ENCODE results near the gene PIAS4.

PIAS4 gene

DNA sequence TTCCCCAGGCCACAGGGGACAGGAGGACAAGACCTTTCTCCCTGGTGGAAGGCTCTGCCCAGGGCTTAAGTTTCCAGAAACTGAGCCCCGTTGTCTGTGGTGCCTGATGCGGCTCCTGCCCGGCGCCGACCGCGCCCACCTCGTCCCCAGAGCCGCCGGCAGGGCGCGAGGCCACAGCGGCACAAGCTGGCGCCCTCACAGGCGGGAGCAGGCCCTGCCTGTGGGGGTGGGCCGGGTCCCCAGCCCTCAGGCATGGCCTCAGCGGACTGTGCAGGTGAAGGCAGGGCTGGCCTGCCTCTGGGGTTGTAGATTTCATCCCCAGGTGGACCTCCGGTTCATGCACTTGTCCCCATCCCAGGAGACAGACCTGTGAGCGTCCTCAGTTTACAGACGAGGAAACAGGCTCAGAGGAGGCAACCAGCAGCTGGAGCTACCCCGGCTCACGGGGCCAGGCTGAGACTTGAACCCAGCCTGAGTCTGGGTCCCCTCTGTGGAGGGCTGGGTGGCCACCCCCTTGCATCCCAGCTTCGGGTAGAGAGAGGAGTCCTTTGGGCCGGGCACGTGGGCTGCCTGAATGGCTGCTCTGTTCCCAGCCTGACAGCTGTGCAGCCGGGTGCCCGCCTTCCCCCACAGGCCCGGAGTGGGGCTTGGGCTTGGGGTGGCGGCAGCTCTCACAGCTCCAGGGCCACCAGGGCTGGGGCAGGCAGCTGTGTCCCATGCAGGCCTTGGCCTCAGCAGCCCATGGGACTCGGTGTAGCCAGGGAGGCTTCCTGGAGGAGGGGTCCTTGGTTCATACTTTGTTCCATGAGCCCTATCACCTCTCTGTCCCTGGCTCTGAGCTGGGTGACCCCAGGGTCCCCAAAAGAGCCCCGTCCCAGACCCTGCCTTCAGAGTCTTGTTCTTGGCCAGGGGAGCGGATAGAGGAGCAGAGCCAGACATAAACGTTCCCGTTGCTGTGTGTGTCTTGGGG is 26.8 kb downstream of the PIAS4 start:
- H3K9me3 ChIP-seq (ENCODE audit: control extremely low read depth in 1 of 5, control insufficient read depth in 4 of 5, insufficient read depth in 2 of 5, low read depth in 1 of 5, low read length in 4 of 5) = no peaks in the 10 kb centered on the region
- no peaks in the 10 kb centered on the region for H3K27me3 ChIP-seq (replicated peaks in 2 of 5; ENCODE audit: control insufficient read depth in 4 of 5, insufficient read depth in 5 of 5, low read length in 4 of 5)
- DNase-seq = no peak
- WGBS (ENCODE audit: insufficient coverage) = 98% methylated on average over 31 of the region's 34 CpGs
- no peak overlapping the region for H3K27ac ChIP-seq (ENCODE audit: insufficient read depth in 1 of 2, low read depth in 1 of 2, low read length in 2 of 2, poor library complexity in 1 of 2, severe bottlenecking in 2 of 2)
- peaks cover 9 to 73% (median 47%) of the 10 kb centered on the region in 4 experiments for H3K36me3 ChIP-seq (ENCODE audit: control insufficient read depth in 4 of 4, insufficient read depth in 4 of 4, low read length in 3 of 4)
- no peak overlapping the region for H3K4me3 ChIP-seq (ENCODE audit: control insufficient read depth in 1 of 7, extremely low read depth in 1 of 7, insufficient read depth in 4 of 7, low read depth in 2 of 7, low read length in 6 of 7)
- POLR2A ChIA-PET = interaction anchor here (0.7 kb wide), 1 partner anchor 16 kb away, joined by 3 read pairs; no protein-coding TSS in a partner anchor
- no peaks in the 10 kb centered on the region for H3K4me1 ChIP-seq (ENCODE audit: control extremely low read depth in 1 of 4, control insufficient read depth in 4 of 4, insufficient read depth in 4 of 4, low read length in 3 of 4)
- CTCF ChIA-PET = no interaction called here

DNA sequence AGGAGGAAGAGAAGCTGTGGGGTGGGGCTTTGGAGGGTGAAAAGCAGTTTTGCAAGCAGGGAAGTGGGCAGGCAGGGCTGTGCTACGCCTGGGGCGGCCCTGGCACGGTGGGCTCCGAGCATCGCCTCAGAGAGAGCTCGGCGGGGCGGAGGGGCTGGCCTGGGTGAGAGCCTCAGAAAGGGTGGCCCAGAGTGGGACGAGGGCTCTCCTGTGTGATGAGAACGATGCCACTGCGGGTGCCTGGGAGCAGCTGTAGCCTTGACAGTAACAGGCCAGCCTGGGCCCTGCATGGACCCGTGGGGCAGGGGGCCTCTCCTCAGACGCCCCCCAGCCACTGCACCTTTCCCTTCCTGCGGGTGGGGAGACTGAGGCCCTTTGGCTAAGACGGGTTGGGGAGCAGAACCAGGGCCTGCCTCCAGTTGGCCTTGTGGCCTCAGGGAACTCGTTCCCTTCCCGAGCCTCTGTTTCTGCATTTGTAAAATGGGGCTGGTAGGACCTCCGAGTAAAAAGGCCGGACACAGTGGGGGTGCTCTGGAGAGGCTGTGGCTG is 27.6 kb downstream of the PIAS4 start:
- 98% methylated on average over 18 of the region's 19 CpGs for WGBS (ENCODE audit: insufficient coverage)
- ChIA-PET POLR2A (interaction anchor here (0.7 kb wide), 1 partner anchor 16 kb away, joined by 3 read pairs; no protein-coding TSS in a partner anchor), CTCF (no interaction called here)
- no peaks in the 10 kb centered on the region for H3K4me1 ChIP-seq (ENCODE audit: control extremely low read depth in 1 of 4, control insufficient read depth in 4 of 4, insufficient read depth in 4 of 4, low read length in 3 of 4)
- no peaks in the 10 kb centered on the region for H3K27me3 ChIP-seq (replicated peaks in 2 of 5; ENCODE audit: control insufficient read depth in 4 of 5, insufficient read depth in 5 of 5, low read length in 4 of 5)
- no peak overlapping the region for H3K27ac ChIP-seq (ENCODE audit: insufficient read depth in 1 of 2, low read depth in 1 of 2, low read length in 2 of 2, poor library complexity in 1 of 2, severe bottlenecking in 2 of 2)
- no peak for DNase-seq
- H3K4me3 ChIP-seq (ENCODE audit: control insufficient read depth in 1 of 7, extremely low read depth in 1 of 7, insufficient read depth in 4 of 7, low read depth in 2 of 7, low read length in 6 of 7) = no peak overlapping the region
- peaks cover 9 to 71% (median 47%) of the 10 kb centered on the region in 4 experiments for H3K36me3 ChIP-seq (ENCODE audit: control insufficient read depth in 4 of 4, insufficient read depth in 4 of 4, low read length in 3 of 4)
- no peaks in the 10 kb centered on the region for H3K9me3 ChIP-seq (ENCODE audit: control extremely low read depth in 1 of 5, control insufficient read depth in 4 of 5, insufficient read depth in 2 of 5, low read depth in 1 of 5, low read length in 4 of 5)

DNA sequence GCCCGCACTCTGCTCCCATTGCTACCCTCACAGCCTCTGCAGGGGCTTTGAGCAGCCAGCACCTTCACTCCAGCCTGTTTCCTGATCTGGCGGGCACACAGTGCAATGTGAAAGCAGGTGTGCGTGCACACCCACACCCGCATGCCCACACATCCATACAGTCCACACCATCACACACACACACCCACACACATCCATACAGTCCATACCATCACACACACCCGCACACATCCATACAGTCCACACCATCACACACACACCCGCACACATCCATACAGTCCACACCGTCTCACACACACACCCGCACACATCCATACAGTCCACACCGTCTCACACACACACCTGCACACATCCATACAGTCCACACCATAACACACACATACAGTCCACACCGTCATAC is 28.0 kb downstream of the PIAS4 start:
- Histone ChIP-seq H3K27ac (ENCODE audit: insufficient read depth in 1 of 2, low read depth in 1 of 2, low read length in 2 of 2, poor library complexity in 1 of 2, severe bottlenecking in 2 of 2) (no peak overlapping the region), H3K36me3 (ENCODE audit: control insufficient read depth in 4 of 4, insufficient read depth in 4 of 4, low read length in 3 of 4) (peaks cover 9 to 73% (median 47%) of the 10 kb centered on the region in 4 experiments), H3K4me1 (ENCODE audit: control extremely low read depth in 1 of 4, control insufficient read depth in 4 of 4, insufficient read depth in 4 of 4, low read length in 3 of 4) (no peaks in the 10 kb centered on the region), H3K27me3 (replicated peaks in 2 of 5; ENCODE audit: control insufficient read depth in 4 of 5, insufficient read depth in 5 of 5, low read length in 4 of 5) (no peaks in the 10 kb centered on the region), H3K9me3 (ENCODE audit: control extremely low read depth in 1 of 5, control insufficient read depth in 4 of 5, insufficient read depth in 2 of 5, low read depth in 1 of 5, low read length in 4 of 5) (no peaks in the 10 kb centered on the region), H3K4me3 (ENCODE audit: control insufficient read depth in 1 of 7, extremely low read depth in 1 of 7, insufficient read depth in 4 of 7, low read depth in 2 of 7, low read length in 6 of 7) (no peak overlapping the region)
- POLR2A ChIA-PET = no interaction called here
- 78% methylated on average over 4 of the region's 10 CpGs for WGBS (ENCODE audit: insufficient coverage)
- DNase-seq = no peak
- CTCF ChIA-PET = no interaction called here

DNA sequence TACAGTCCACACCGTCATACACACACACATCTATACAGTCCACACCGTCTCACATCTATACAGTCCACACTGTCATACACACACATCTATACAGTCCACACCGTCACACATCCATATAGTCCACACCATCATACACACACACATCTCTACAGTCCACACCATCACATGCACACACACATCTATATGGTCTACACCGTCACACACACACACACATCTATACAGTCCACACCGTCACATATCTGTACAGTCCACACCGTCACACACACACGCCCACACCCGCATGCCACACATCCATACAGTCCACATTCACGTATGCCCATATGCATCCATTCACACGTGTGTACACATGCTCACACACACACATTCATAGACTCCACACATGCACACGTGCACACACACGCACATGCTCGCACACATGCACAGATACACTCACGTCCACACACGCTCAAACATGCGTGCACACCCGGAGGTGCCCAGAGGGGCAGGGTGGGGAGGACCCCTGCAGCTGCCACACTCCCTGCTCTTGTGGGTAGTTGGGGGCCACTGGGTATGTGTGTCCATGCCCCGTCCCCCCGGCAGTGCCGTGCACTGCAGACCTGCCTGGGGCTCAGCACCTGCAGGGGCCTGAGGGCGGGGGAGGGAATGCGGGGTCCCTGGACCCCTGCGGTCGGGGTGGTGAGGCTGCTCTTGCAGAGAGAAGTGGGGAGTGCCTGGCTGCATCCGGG is 29.2 kb downstream of the PIAS4 start:
- H3K27ac ChIP-seq (ENCODE audit: insufficient read depth in 1 of 2, low read depth in 1 of 2, low read length in 2 of 2, poor library complexity in 1 of 2, severe bottlenecking in 2 of 2) = no peak overlapping the region
- ChIA-PET CTCF (interaction anchor here (0.6 kb wide), 1 partner anchor 11 kb away, joined by 3 read pairs; no protein-coding TSS in a partner anchor), POLR2A (no interaction called here)
- H3K4me1 ChIP-seq (ENCODE audit: control extremely low read depth in 1 of 4, control insufficient read depth in 4 of 4, insufficient read depth in 4 of 4, low read length in 3 of 4) = no peaks in the 10 kb centered on the region
- H3K4me3 ChIP-seq (ENCODE audit: control insufficient read depth in 1 of 7, extremely low read depth in 1 of 7, insufficient read depth in 4 of 7, low read depth in 2 of 7, low read length in 6 of 7) = no peak overlapping the region
- no peak for DNase-seq
- peaks cover 9 to 71% (median 42%) of the 10 kb centered on the region in 4 experiments for H3K36me3 ChIP-seq (ENCODE audit: control insufficient read depth in 4 of 4, insufficient read depth in 4 of 4, low read length in 3 of 4)
- 97% methylated on average over 21 of the region's 25 CpGs for WGBS (ENCODE audit: insufficient coverage)
- H3K27me3 ChIP-seq (replicated peaks in 2 of 5; ENCODE audit: control insufficient read depth in 4 of 5, insufficient read depth in 5 of 5, low read length in 4 of 5) = no peaks in the 10 kb centered on the region
- H3K9me3 ChIP-seq (ENCODE audit: control extremely low read depth in 1 of 5, control insufficient read depth in 4 of 5, insufficient read depth in 2 of 5, low read depth in 1 of 5, low read length in 4 of 5) = no peaks in the 10 kb centered on the region

DNA sequence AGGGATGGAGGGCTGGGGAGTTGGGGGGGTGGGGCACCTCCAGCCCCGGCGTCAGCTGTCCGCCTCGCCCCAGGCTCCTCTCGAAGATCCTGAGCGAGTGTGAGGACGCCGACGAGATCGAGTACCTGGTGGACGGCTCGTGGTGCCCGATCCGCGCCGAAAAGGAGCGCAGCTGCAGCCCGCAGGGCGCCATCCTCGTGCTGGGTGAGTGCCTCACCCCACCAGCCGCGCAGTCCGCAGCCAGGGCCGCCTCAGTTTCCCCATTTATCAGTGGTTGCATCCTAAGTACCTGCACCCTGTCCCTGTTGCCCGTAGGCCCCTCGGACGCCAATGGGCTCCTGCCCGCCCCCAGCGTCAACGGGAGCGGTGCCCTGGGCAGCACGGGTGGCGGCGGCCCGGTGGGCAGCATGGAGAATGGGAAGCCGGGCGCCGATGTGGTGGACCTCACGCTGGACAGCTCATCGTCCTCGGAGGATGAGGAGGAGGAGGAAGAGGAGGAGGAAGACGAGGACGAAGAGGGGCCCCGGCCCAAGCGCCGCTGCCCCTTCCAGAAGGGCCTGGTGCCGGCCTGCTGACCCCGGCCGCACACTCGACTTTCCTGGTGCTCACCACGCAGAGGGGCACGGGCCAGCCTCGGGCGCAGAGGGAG is 29.9 kb downstream of the PIAS4 start:
- ChIA-PET CTCF (interaction anchor here (0.6 kb wide), 1 partner anchor 12 kb away, joined by 3 read pairs; no protein-coding TSS in a partner anchor), POLR2A (no interaction called here)
- H3K4me1 ChIP-seq (ENCODE audit: control extremely low read depth in 1 of 4, control insufficient read depth in 4 of 4, insufficient read depth in 4 of 4, low read length in 3 of 4) = no peaks in the 10 kb centered on the region
- H3K27ac ChIP-seq (ENCODE audit: insufficient read depth in 1 of 2, low read depth in 1 of 2, low read length in 2 of 2, poor library complexity in 1 of 2, severe bottlenecking in 2 of 2) = no peak overlapping the region
- no peaks in the 10 kb centered on the region for H3K27me3 ChIP-seq (replicated peaks in 2 of 5; ENCODE audit: control insufficient read depth in 4 of 5, insufficient read depth in 5 of 5, low read length in 4 of 5)
- WGBS (ENCODE audit: insufficient coverage) = 96% methylated on average over 47 of the region's 54 CpGs
- no peak for DNase-seq
- H3K36me3 ChIP-seq (ENCODE audit: control insufficient read depth in 4 of 4, insufficient read depth in 4 of 4, low read length in 3 of 4) = peaks cover 9 to 71% (median 42%) of the 10 kb centered on the region in 4 experiments
- H3K4me3 ChIP-seq (ENCODE audit: control insufficient read depth in 1 of 7, extremely low read depth in 1 of 7, insufficient read depth in 4 of 7, low read depth in 2 of 7, low read length in 6 of 7) = no peak overlapping the region
- no peaks in the 10 kb centered on the region for H3K9me3 ChIP-seq (ENCODE audit: control extremely low read depth in 1 of 5, control insufficient read depth in 4 of 5, insufficient read depth in 2 of 5, low read depth in 1 of 5, low read length in 4 of 5)

DNA sequence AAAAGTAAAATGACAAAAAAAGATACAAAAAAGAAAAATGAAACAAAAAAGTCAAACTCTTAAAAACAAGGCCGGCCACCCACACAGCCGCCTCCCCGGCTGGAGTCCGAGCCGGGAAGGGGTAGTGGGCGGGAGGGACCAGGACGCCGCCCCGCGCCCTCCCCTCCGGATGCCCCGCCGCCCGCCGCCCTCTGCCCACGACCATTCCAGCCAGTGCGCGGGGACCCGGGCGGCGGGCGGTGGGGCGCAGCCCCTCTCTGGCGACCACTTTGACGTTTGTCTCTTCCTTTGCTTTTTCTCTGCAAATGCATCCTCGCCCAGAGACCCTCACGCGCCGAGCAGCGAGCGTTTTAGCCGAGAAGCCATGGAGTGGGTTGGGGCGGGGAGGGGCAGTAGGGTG is 30.5 kb downstream of the PIAS4 start:
- no peak for DNase-seq
- CTCF ChIA-PET = no interaction called here
- Histone ChIP-seq H3K36me3 (ENCODE audit: control insufficient read depth in 4 of 4, insufficient read depth in 4 of 4, low read length in 3 of 4) (peaks cover 8 to 68% (median 41%) of the 10 kb centered on the region in 4 experiments), H3K9me3 (ENCODE audit: control extremely low read depth in 1 of 5, control insufficient read depth in 4 of 5, insufficient read depth in 2 of 5, low read depth in 1 of 5, low read length in 4 of 5) (no peaks in the 10 kb centered on the region), H3K27me3 (replicated peaks in 2 of 5; ENCODE audit: control insufficient read depth in 4 of 5, insufficient read depth in 5 of 5, low read length in 4 of 5) (no peaks in the 10 kb centered on the region), H3K27ac (ENCODE audit: insufficient read depth in 1 of 2, low read depth in 1 of 2, low read length in 2 of 2, poor library complexity in 1 of 2, severe bottlenecking in 2 of 2) (no peak overlapping the region), H3K4me3 (ENCODE audit: control insufficient read depth in 1 of 7, extremely low read depth in 1 of 7, insufficient read depth in 4 of 7, low read depth in 2 of 7, low read length in 6 of 7) (no peak overlapping the region), H3K4me1 (ENCODE audit: control extremely low read depth in 1 of 4, control insufficient read depth in 4 of 4, insufficient read depth in 4 of 4, low read length in 3 of 4) (no peaks in the 10 kb centered on the region)
- WGBS (ENCODE audit: insufficient coverage) = 96% methylated on average over 18 of the region's 33 CpGs
- POLR2A ChIA-PET = no interaction called here
